Stimulated activated CD4-positive, alpha-beta T cell treated with anti-CD3 and anti-CD28 coated beads, Interleukin-1b, Interleukin-23, amount 100 ng/mL, for 24 hours (primary cell): ENCODE measurements around the gene UBAC2.
A peak's percentile ranks its signal among the peaks of the same experiment; 100 is the strongest.

ENCODE experiments used
- DNase-seq, 4 experiments: peaks; one replicate each; pipeline ENCODE4 v3.0.0-alpha.2; 2020; ENCODE audit warnings: low read depth in 4 of 4, low spot score in 1 of 4

UBAC2 gene

GRCh38 chr13:99267927-99268326 lies 67.3 kb downstream of the UBAC2 start:
- DNase-seq: no peak

GRCh38 chr13:99268822-99269221 lies 68.2 kb downstream of the UBAC2 start:
- no peak for DNase-seq

GRCh38 chr13:99269627-99270241 lies 69.1 kb downstream of the UBAC2 start:
- no peak for DNase-seq

GRCh38 chr13:99270518-99270917 lies 69.9 kb downstream of the UBAC2 start:
- no peak for DNase-seq

GRCh38 chr13:99271249-99271648 lies 70.6 kb downstream of the UBAC2 start:
- no peak for DNase-seq

GRCh38 chr13:99272481-99272880 lies 71.8 kb downstream of the UBAC2 start:
- DNase-seq: no peak

GRCh38 chr13:99273128-99273527 lies 72.5 kb downstream of the UBAC2 start:
- no peak for DNase-seq

GRCh38 chr13:99275093-99275469 lies 74.4 kb downstream of the UBAC2 start:
- DNase-seq: no peak

GRCh38 chr13:99276706-99277105 lies 76.1 kb downstream of the UBAC2 start:
- no peak for DNase-seq

- DNase-seq: no peak
Observed at GRCh38 chr13:99277629-99278028, 77.0 kb downstream of the UBAC2 start.

GRCh38 chr13:99278200-99278599 lies 77.5 kb downstream of the UBAC2 start:
- DNase-seq: no peak

GRCh38 chr13:99278843-99279242 lies 78.2 kb downstream of the UBAC2 start:
- DNase-seq: no peak

GRCh38 chr13:99279637-99280036 lies 79.0 kb downstream of the UBAC2 start:
- no peak for DNase-seq

GRCh38 chr13:99280166-99280565 lies 79.5 kb downstream of the UBAC2 start:
- no peak for DNase-seq

- no peak for DNase-seq
Observed at GRCh38 chr13:99281811-99282263, 81.2 kb downstream of the UBAC2 start.

GRCh38 chr13:99282264-99283231 lies 81.9 kb downstream of the UBAC2 start:
- DNase-seq: no peak

- DNase-seq: no peak
Observed at GRCh38 chr13:99285432-99286182, 85.0 kb downstream of the UBAC2 start.

GRCh38 chr13:99287551-99287950 lies 86.9 kb downstream of the UBAC2 start:
- DNase-seq: no peak

GRCh38 chr13:99288089-99288488 lies 87.4 kb downstream of the UBAC2 start:
- DNase-seq: peak in 1 of 4 experiments; percentile 63

GRCh38 chr13:99289271-99289670 lies 88.6 kb downstream of the UBAC2 start:
- DNase-seq: no peak

GRCh38 chr13:99289674-99290337 lies 89.2 kb downstream of the UBAC2 start:
- DNase-seq: no peak
